CD8-positive, alpha-beta memory T cell (primary cell): ENCODE results near the gene CTNNA2. TPM values are rescaled to one million over a fixed set of nuclear protein-coding genes. Genes with fewer than 3 reads are reported as not detected.

Experiments
- CTCF ChIA-PET: fragments of 350-600 bp; sonication (Branson Sonifier 250); formaldehyde crosslinking; loops from one replicate; lab custom pipeline; 2021; ENCODE audit warnings: antibody characterized with exemption; lab: Charles Lee
- POLR2A ChIA-PET: fragments of 350-600 bp; sonication (Branson Sonifier 250); formaldehyde crosslinking; loops from one replicate; lab custom pipeline; 2021; ENCODE audit warnings: antibody characterized with exemption; lab: Charles Lee
- DNase-seq, 5 donors: peaks; one replicate each; pipeline versions ENCODE4 v3.0.0 to v3.0.0-alpha.2; 2020 to 2022; ENCODE audit warnings: mixed read lengths in 1 of 5
- H3K27ac ChIP-seq: one replicate; pipeline ENCODE4 v1.7.0; 2013; ENCODE audit warnings: low read depth, mild to moderate bottlenecking, low read length, moderate library complexity
- H3K27me3 ChIP-seq: 2 replicates; pipeline ENCODE4 v1.7.0; 2013; ENCODE audit warnings: low read length, mild to moderate bottlenecking; ENCODE audit not compliant: insufficient read depth, poor library complexity, severe bottlenecking
- H3K36me3 ChIP-seq: 2 replicates; pipeline ENCODE4 v1.7.0; 2013; ENCODE audit warnings: mild to moderate bottlenecking, low read length, moderate library complexity; ENCODE audit not compliant: insufficient read depth
- H3K4me1 ChIP-seq: 2 replicates; pipeline ENCODE4 v1.7.0; 2013; ENCODE audit warnings: mild to moderate bottlenecking, low read length, moderate library complexity; ENCODE audit not compliant: insufficient read depth
- H3K4me3 ChIP-seq: 2 replicates; pipeline ENCODE4 v1.7.0; 2013; ENCODE audit warnings: mild to moderate bottlenecking, low read length
- H3K9me3 ChIP-seq: 2 replicates; pipeline ENCODE4 v1.7.0; 2013; ENCODE audit warnings: mild to moderate bottlenecking, low read length
- H3K27ac Mint-ChIP-seq, 8 donors: one replicate each; pipeline ENCODE4 v1.8.0; 2020 to 2021; ENCODE audit warnings: mixed read lengths in 8 of 8, mild to moderate bottlenecking in 6 of 8, inconsistent platforms in 3 of 8, moderate library complexity in 3 of 8
- H3K27me3 Mint-ChIP-seq, 2 donors: one replicate each; pipeline ENCODE4 v1.8.0; 2020 to 2021; ENCODE audit warnings: mixed read lengths in 2 of 2, mild to moderate bottlenecking in 1 of 2, moderate library complexity in 1 of 2
- H3K36me3 Mint-ChIP-seq, 3 donors: one replicate each; pipeline ENCODE4 v1.8.0; 2020 to 2021; ENCODE audit warnings: mixed read lengths in 3 of 3, inconsistent platforms in 1 of 3, mild to moderate bottlenecking in 1 of 3
- H3K4me1 Mint-ChIP-seq, 3 donors: one replicate each; pipeline ENCODE4 v1.8.0; 2020 to 2021; ENCODE audit warnings: mixed read lengths in 3 of 3, inconsistent platforms in 1 of 3, mild to moderate bottlenecking in 1 of 3
- H3K4me3 Mint-ChIP-seq, 7 donors: one replicate each; pipeline ENCODE4 v1.8.0; 2020 to 2021; ENCODE audit warnings: mixed read lengths in 7 of 7, mild to moderate bottlenecking in 6 of 7, moderate library complexity in 4 of 7, inconsistent platforms in 2 of 7
- H3K9me3 Mint-ChIP-seq, 5 donors: one replicate each; pipeline ENCODE4 v1.8.0; 2020 to 2022; ENCODE audit warnings: mixed read lengths in 5 of 5, mild to moderate bottlenecking in 3 of 5, moderate library complexity in 2 of 5, inconsistent platforms in 1 of 5
- polyA plus RNA-seq: library from polyadenylated mRNA; unstranded; fragments of 300-500 nt; fragmentation: Illumina TruSeq; gene quantifications from one replicate; pipeline ENCODE4 v1.2.3, GENCODE V29; 2021
- total RNA-seq, 2 experiments: library from RNA; stranded (reverse); gene quantifications; one replicate each; pipeline ENCODE4 v1.2.3, GENCODE V29; 2021

CTNNA2 gene
- total and polyA plus RNA-seq, 3 experiments from 2014 or later, result not detected

GRCh38 chr2:79952616-79953015 lies 439.8 kb downstream of the CTNNA2 start:
- H3K4me3 Mint-ChIP-seq, result no peak overlapping the region
- no peaks in the 10 kb centered on the region for H3K27me3 Mint-ChIP-seq
- no peak overlapping the region for H3K27ac ChIP-seq
- no peaks in the 10 kb centered on the region for H3K27me3 ChIP-seq
- POLR2A ChIA-PET, result no interaction called here
- H3K9me3 ChIP-seq, result no peaks in the 10 kb centered on the region
- no peak for DNase-seq
- no peaks in the 10 kb centered on the region for H3K36me3 ChIP-seq
- H3K4me1 Mint-ChIP-seq, result no peaks in the 10 kb centered on the region
- peaks cover 2 to 10% (median 7%) of the 10 kb centered on the region in 5 donors for H3K9me3 Mint-ChIP-seq
- no peaks in the 10 kb centered on the region for H3K4me1 ChIP-seq
- no peaks in the 10 kb centered on the region for H3K36me3 Mint-ChIP-seq
- H3K4me3 ChIP-seq, result no peak overlapping the region
- CTCF ChIA-PET, result no interaction called here
- H3K27ac Mint-ChIP-seq, result no peak overlapping the region

GRCh38 chr2:79960035-79960434 lies 447.2 kb downstream of the CTNNA2 start:
- Histone ChIP-seq H3K4me1 (no peaks in the 10 kb centered on the region), H3K27ac (no peak overlapping the region), H3K4me3 (no peak overlapping the region), H3K9me3 (no peaks in the 10 kb centered on the region), H3K27me3 (no peaks in the 10 kb centered on the region), H3K36me3 (no peaks in the 10 kb centered on the region)
- Mint-ChIP-seq H3K9me3 (peaks cover 2 to 24% (median 12%) of the 10 kb centered on the region in 5 donors), H3K36me3 (no peaks in the 10 kb centered on the region), H3K27me3 (no peaks in the 10 kb centered on the region), H3K4me3 (no peak overlapping the region), H3K4me1 (no peaks in the 10 kb centered on the region), H3K27ac (no peak overlapping the region)
- ChIA-PET POLR2A (no interaction called here), CTCF (no interaction called here)
- no peak for DNase-seq

GRCh38 chr2:79960519-79960918 lies 447.7 kb downstream of the CTNNA2 start:
- H3K36me3 ChIP-seq, result no peaks in the 10 kb centered on the region
- Mint-ChIP-seq H3K27ac (no peak overlapping the region), H3K4me3 (no peak overlapping the region), H3K36me3 (no peaks in the 10 kb centered on the region), H3K4me1 (no peaks in the 10 kb centered on the region), H3K27me3 (no peaks in the 10 kb centered on the region), H3K9me3 (peaks cover 2 to 24% (median 12%) of the 10 kb centered on the region in 5 donors)
- H3K9me3 ChIP-seq, result no peaks in the 10 kb centered on the region
- H3K27me3 ChIP-seq, result no peaks in the 10 kb centered on the region
- DNase-seq, result no peak
- no peaks in the 10 kb centered on the region for H3K4me1 ChIP-seq
- no peak overlapping the region for H3K27ac ChIP-seq
- no peak overlapping the region for H3K4me3 ChIP-seq
- ChIA-PET CTCF (no interaction called here), POLR2A (no interaction called here)

- Histone ChIP-seq H3K27ac (no peak overlapping the region), H3K9me3 (no peaks in the 10 kb centered on the region), H3K27me3 (no peaks in the 10 kb centered on the region), H3K4me3 (no peak overlapping the region), H3K36me3 (no peaks in the 10 kb centered on the region), H3K4me1 (no peaks in the 10 kb centered on the region)
- POLR2A ChIA-PET, result no interaction called here
- peaks cover 3 to 26% (median 14%) of the 10 kb centered on the region in 5 donors for H3K9me3 Mint-ChIP-seq
- no peaks in the 10 kb centered on the region for H3K4me1 Mint-ChIP-seq
- no peaks in the 10 kb centered on the region for H3K27me3 Mint-ChIP-seq
- DNase-seq, result no peak
- no peak overlapping the region for H3K4me3 Mint-ChIP-seq
- CTCF ChIA-PET, result no interaction called here
- no peak overlapping the region for H3K27ac Mint-ChIP-seq
- no peaks in the 10 kb centered on the region for H3K36me3 Mint-ChIP-seq
Measured at GRCh38 chr2:79964966-79965365, 452.1 kb downstream of the CTNNA2 start.

GRCh38 chr2:79966369-79966768 lies 453.5 kb downstream of the CTNNA2 start:
- no peaks in the 10 kb centered on the region for H3K4me1 ChIP-seq
- no peaks in the 10 kb centered on the region for H3K27me3 ChIP-seq
- no peaks in the 10 kb centered on the region for H3K27me3 Mint-ChIP-seq
- H3K36me3 ChIP-seq, result no peaks in the 10 kb centered on the region
- H3K4me3 ChIP-seq, result no peak overlapping the region
- no peak overlapping the region for H3K4me3 Mint-ChIP-seq
- no peak overlapping the region for H3K27ac Mint-ChIP-seq
- ChIA-PET POLR2A (no interaction called here), CTCF (no interaction called here)
- peaks cover 3 to 24% (median 14%) of the 10 kb centered on the region in 5 donors for H3K9me3 Mint-ChIP-seq
- no peaks in the 10 kb centered on the region for H3K36me3 Mint-ChIP-seq
- no peaks in the 10 kb centered on the region for H3K9me3 ChIP-seq
- DNase-seq, result no peak
- no peak overlapping the region for H3K27ac ChIP-seq
- H3K4me1 Mint-ChIP-seq, result no peaks in the 10 kb centered on the region

GRCh38 chr2:79966882-79967281 lies 454.0 kb downstream of the CTNNA2 start:
- no peaks in the 10 kb centered on the region for H3K9me3 ChIP-seq
- ChIA-PET POLR2A (no interaction called here), CTCF (no interaction called here)
- H3K27ac ChIP-seq, result no peak overlapping the region
- no peaks in the 10 kb centered on the region for H3K27me3 ChIP-seq
- no peak overlapping the region for H3K27ac Mint-ChIP-seq
- no peaks in the 10 kb centered on the region for H3K4me1 ChIP-seq
- peaks cover 3 to 23% (median 13%) of the 10 kb centered on the region in 5 donors for H3K9me3 Mint-ChIP-seq
- no peak for DNase-seq
- H3K4me1 Mint-ChIP-seq, result no peaks in the 10 kb centered on the region
- no peaks in the 10 kb centered on the region for H3K36me3 ChIP-seq
- H3K4me3 Mint-ChIP-seq, result no peak overlapping the region
- H3K4me3 ChIP-seq, result no peak overlapping the region
- no peaks in the 10 kb centered on the region for H3K27me3 Mint-ChIP-seq
- H3K36me3 Mint-ChIP-seq, result no peaks in the 10 kb centered on the region

GRCh38 chr2:79971807-79972206 lies 459.0 kb downstream of the CTNNA2 start:
- POLR2A ChIA-PET, result no interaction called here
- CTCF ChIA-PET, result no interaction called here
- Histone ChIP-seq H3K27me3 (no peaks in the 10 kb centered on the region), H3K36me3 (no peaks in the 10 kb centered on the region), H3K4me3 (no peak overlapping the region), H3K4me1 (no peaks in the 10 kb centered on the region), H3K9me3 (no peaks in the 10 kb centered on the region), H3K27ac (no peak overlapping the region)
- no peaks in the 10 kb centered on the region for H3K27me3 Mint-ChIP-seq
- no peak overlapping the region for H3K4me3 Mint-ChIP-seq
- H3K27ac Mint-ChIP-seq, result no peak overlapping the region
- no peaks in the 10 kb centered on the region for H3K36me3 Mint-ChIP-seq
- peaks cover 8 to 16% (median 11%) of the 10 kb centered on the region in 5 donors for H3K9me3 Mint-ChIP-seq
- no peaks in the 10 kb centered on the region for H3K4me1 Mint-ChIP-seq
- no peak for DNase-seq

GRCh38 chr2:79972661-79973060 lies 459.8 kb downstream of the CTNNA2 start:
- no peaks in the 10 kb centered on the region for H3K36me3 ChIP-seq
- Mint-ChIP-seq H3K36me3 (no peaks in the 10 kb centered on the region), H3K27me3 (no peaks in the 10 kb centered on the region), H3K4me1 (no peaks in the 10 kb centered on the region), H3K27ac (no peak overlapping the region), H3K4me3 (no peak overlapping the region), H3K9me3 (peaks cover 6 to 14% (median 9%) of the 10 kb centered on the region in 5 donors)
- no peaks in the 10 kb centered on the region for H3K9me3 ChIP-seq
- no peak overlapping the region for H3K27ac ChIP-seq
- no peaks in the 10 kb centered on the region for H3K27me3 ChIP-seq
- POLR2A ChIA-PET, result no interaction called here
- H3K4me1 ChIP-seq, result no peaks in the 10 kb centered on the region
- no peak for DNase-seq
- CTCF ChIA-PET, result no interaction called here
- no peak overlapping the region for H3K4me3 ChIP-seq
